ENCODE measurements around the gene HIRIP3. TPM values are rescaled to one million over a fixed set of nuclear protein-coding genes. Genes with fewer than 3 reads are reported as not detected.

The HIRIP3 gene
- total and polyA plus RNA-seq, 2 of the 4 experiments (the other 2 are of a cell fraction) = 5.0 to 10.5 TPM

GRCh38 chr16:29958756-29959155 is 36.7 kb downstream of the HIRIP3 start:
- BruUV-seq (replicated peaks) = no TSS peak

More at GRCh38 chr16:29958756-29959155, 36.7 kb downstream of the HIRIP3 start:
- Histone ChIP-seq H2BK15ac (ENCODE audit: low read depth, low read length) (no peak overlapping the region), H3K4me2 (ENCODE audit: low read depth, low read length) (no peak overlapping the region), H3K4me1 (ENCODE audit: control insufficient read depth, insufficient read depth, low read length) (peaks cover 8% of the 10 kb centered on the region), H3K9me1 (ENCODE audit: insufficient read depth, low read length) (peaks cover 5% of the 10 kb centered on the region; the same call in 1 of the 2 replicates), H4K20me1 (ENCODE audit: insufficient read depth, low read length) (no peaks in the 10 kb centered on the region), H3K9me3 (ENCODE audit: control insufficient read depth, insufficient read depth, low read length) (no peaks in the 10 kb centered on the region), H3K18ac (ENCODE audit: low read depth, low read length) (no peak overlapping the region), H4K8ac (ENCODE audit: low read depth in 2 of 2, low read length in 2 of 2) (no peak overlapping the region), H2AK5ac (ENCODE audit: low read depth, low read length) (no peak overlapping the region), H2AK9ac (replicated peaks; ENCODE audit: low read depth, low read length, poor library complexity) (no peak overlapping the region), H2BK5ac (ENCODE audit: low read depth, low read length, poor library complexity, severe bottlenecking) (no peak overlapping the region), H2AFZ (replicated peaks; ENCODE audit: low read length, poor library complexity) (no peak overlapping the region), H3K23ac (ENCODE audit: low read depth, low read length) (no peak overlapping the region), H2BK120ac (ENCODE audit: low read depth, low read length) (no peak overlapping the region), H3K27ac (ENCODE audit: insufficient read depth, low read length) (no peak overlapping the region), H3K4ac (ENCODE audit: low read depth, low read length) (no peak overlapping the region), H3K56ac (ENCODE audit: extremely low read depth, insufficient read depth, low read length) (no peak overlapping the region), H3K27me3 (ENCODE audit: control insufficient read depth, insufficient read depth, low read length) (no peaks in the 10 kb centered on the region), H3K36me3 (ENCODE audit: control insufficient read depth, insufficient read depth, low read length) (peaks cover 2% of the 10 kb centered on the region; the same call in 1 of the 2 replicates), H4K5ac (ENCODE audit: low read depth, low read length) (no peak overlapping the region), H2BK20ac (ENCODE audit: low read depth, low read length) (no peak overlapping the region), H3K9ac (ENCODE audit: low read depth, low read length) (no peak overlapping the region), H4K91ac (ENCODE audit: insufficient read depth, low read depth, low read length) (no peak overlapping the region), H3K79me1 (ENCODE audit: low read depth in 1 of 2, low read length in 2 of 2) (peaks cover 12 to 22% of the 10 kb centered on the region in 2 experiments; a peak in 3 of 4 replicates), H3K14ac (replicated peaks; ENCODE audit: low read depth, low read length) (no peak overlapping the region), H3K4me3 (ENCODE audit: insufficient read depth, low read depth, low read length) (no peak overlapping the region)
- DNase-seq (no peak), ATAC-seq (ENCODE audit: low read depth) (no peak)
- dilution Hi-C loops (cut with HindIII; ENCODE audit: low sequenced_read_pairs, unreplicated experiment) (no loop called here), intact Hi-C loops (cut with micrococcal nuclease) (no loop called here), in situ Hi-C loops (cut with MboI; ENCODE audit: low sequenced_read_pairs) (no loop called here)
- ChIA-PET POLR2A (ENCODE audit: unreplicated experiment) (no interaction called here), CTCF (no interaction called here)
- no CpG with 5 or more reads among the region's 5 CpGs for WGBS, 2 experiments (ENCODE audit: extremely low coverage in 2 of 2, insufficient read length in 1 of 2)
- TF ChIP-seq RCOR1 (IDR thresholded peaks at IDR 0.05; ENCODE audit: insufficient replicate concordance, low read length) (no peak), RFX5 (IDR thresholded peaks at IDR 0.05; ENCODE audit: low read depth, low read length) (no peak), CTCF (conservative IDR thresholded peaks at IDR 0.05; ENCODE audit: low read depth, low read length) (no peak), MAZ (IDR thresholded peaks at IDR 0.05; ENCODE audit: borderline replicate concordance, low read depth, low read length) (no peak), USF2 (IDR thresholded peaks at IDR 0.05; ENCODE audit: low read depth, low read length) (no peak), POLR2A (IDR thresholded peaks at IDR 0.05; ENCODE audit: low read depth, low read length) (no peak), CEBPB (IDR thresholded peaks at IDR 0.05; ENCODE audit: low read depth, low read length) (no peak), NFE2L2 (IDR thresholded peaks at IDR 0.05; ENCODE audit: low read depth, low read length) (no peak), SMC3 (IDR thresholded peaks at IDR 0.05; ENCODE audit: low read depth, low read length) (no peak), CHD1 (IDR thresholded peaks at IDR 0.05; ENCODE audit: low read depth, low read length) (no peak), BHLHE40 (IDR thresholded peaks at IDR 0.05; ENCODE audit: low read depth, low read length) (no peak), RAD21 (IDR thresholded peaks at IDR 0.05; ENCODE audit: low read length) (no peak)
